Ramos (cell line): Measurements from ENCODE around the gene INO80.
"Not testable (repeated sequence)": the region's sequence is repeated elsewhere in the genome, so short reads cannot be mapped to it uniquely, and the experiment has no call there.

Source experiments
- in situ Hi-C: fragments of 300-500 bp; cut with MboI; formaldehyde crosslinking; loops from one replicate; pipeline ENCODE4 v1.14.3; 2022; ENCODE audit warnings: low sequenced_read_pairs; ENCODE audit not compliant: unreplicated experiment

The INO80 gene

GRCh38 chr15:40955141-40955903, 160.8 kb downstream of the INO80 start:
- in situ Hi-C loops, result no loop called here

DNA sequence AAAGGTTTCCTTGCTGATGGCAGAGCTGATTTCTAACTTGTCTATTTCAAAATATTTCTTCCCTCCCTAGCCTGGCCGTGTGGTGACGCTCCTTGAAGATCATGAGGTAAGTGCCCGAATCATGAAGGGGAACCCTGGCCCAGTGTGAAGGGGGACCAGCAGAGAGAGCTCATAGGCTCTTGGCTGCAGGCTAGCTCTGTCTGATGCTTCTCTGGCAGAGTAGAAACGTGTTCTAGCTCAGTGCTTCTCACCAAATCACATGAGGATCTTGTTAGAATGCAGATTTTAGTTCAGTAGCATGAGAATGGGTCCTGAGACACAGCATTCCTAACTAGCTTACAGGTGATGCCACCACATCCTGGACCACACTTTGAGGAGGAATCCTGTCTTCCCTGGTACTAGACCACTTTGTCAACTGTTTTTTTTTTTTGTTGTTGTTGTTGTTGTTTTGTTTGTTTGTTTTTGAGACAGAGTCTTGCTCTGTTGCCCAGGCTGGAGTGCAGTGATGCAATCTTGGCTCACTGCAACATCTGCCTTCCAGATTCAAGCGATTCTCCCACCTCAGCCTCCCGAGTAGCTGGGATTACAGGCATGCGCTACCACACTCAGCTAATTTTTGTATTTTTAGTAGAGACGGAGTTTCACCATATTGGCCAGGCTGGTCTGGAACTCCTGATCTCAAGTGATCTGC, 161.8 kb downstream of the INO80 start:
- in situ Hi-C loops, result not testable (repeated sequence)

DNA sequence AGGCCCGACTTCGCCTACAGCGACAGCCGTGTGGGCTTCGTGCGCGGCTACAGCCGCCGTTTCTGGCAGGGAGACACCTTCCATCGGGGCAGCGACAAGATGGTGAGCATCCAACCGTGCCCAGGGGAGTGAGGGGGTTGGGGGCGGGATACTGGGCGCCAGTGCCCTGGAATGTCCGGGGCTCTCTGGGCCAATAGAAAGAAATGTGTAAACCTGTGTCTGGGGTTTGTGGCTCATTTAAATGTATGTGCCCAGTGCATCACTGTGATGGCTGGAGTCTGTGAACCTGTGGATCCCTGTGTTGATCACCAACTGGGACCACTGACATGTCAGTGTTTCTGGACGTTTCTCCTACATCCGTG, 162.4 kb downstream of the INO80 start:
- in situ Hi-C loops, result no loop called here

DNA sequence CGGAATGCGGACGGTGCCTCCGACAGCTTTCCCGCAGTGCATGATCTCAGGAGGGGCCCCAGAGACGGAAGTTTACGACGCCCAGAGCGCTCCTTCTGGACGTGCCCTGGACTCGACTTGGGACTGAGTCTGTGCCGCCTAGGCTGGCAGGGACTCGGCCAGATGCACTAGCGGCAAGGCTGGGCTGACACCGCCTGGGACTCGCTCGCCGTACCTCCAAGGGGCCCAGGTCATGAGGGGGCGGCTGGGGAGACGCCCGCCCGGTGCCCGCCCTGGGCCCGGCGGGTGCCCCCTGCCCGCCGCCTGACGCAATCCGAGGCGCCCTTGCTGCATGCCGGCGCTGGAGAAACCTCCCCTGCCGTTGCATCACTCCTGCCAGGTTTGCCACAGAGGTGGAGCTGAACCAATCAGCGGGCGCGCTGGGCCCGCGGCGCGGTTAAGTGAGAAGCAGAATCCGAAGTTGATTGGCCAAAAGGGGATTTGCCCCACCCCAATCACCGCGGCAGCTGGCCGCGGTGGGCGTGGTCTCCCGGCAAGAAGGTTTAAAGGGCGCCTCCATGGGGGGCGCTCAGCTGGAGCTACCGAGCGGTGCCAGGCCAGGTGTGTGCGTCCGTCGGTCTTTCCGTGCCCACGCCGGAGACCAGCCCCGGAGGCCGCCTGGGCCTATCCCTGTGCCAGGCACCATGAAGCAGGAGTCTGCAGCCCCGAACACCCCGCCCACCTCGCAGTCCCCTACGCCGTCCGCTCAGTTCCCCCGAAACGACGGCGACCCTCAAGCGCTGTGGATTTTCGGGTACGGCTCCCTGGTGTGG, 163.0 kb downstream of the INO80 start, which contains the start of gene CHAC1:
TSS of gene CHAC1 (plus strand) at position 571 of the 812 bp plus-strand sequence. CDS start at position 684, 113 bp downstream.
- in situ Hi-C loops, result no loop called here

GRCh38 chr15:40952301-40952900, 163.7 kb downstream of the INO80 start:
- in situ Hi-C loops, result no loop called here

GRCh38 chr15:40951764-40952163, 164.3 kb downstream of the INO80 start:
- in situ Hi-C loops, result no loop called here

DNA sequence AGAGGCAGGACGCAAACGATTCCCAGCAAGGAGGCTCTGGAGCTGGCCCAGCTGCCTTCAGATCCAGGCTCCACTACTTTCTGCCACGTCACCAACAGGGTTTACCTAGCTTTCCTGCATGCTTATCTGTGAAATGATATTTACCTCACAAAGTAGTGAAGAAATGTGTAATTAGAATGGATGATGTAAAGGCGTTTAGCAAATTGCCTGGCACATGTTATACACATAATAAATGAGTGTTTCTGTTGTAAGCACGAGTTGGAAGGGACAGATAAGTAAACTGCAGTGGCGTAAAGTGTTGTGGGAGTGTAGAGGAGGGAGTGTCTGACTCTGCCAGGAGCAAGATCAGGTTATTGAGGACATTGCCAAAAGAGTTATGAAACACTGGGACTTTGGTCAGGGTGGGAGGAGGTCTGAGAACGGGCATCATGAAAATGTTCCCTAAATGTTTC, 166.3 kb downstream of the INO80 start:
- in situ Hi-C loops, result no loop called here

- in situ Hi-C loops, result no loop called here
These were observed 167.2 kb downstream of the INO80 start for GRCh38 chr15:40948706-40949473.

DNA sequence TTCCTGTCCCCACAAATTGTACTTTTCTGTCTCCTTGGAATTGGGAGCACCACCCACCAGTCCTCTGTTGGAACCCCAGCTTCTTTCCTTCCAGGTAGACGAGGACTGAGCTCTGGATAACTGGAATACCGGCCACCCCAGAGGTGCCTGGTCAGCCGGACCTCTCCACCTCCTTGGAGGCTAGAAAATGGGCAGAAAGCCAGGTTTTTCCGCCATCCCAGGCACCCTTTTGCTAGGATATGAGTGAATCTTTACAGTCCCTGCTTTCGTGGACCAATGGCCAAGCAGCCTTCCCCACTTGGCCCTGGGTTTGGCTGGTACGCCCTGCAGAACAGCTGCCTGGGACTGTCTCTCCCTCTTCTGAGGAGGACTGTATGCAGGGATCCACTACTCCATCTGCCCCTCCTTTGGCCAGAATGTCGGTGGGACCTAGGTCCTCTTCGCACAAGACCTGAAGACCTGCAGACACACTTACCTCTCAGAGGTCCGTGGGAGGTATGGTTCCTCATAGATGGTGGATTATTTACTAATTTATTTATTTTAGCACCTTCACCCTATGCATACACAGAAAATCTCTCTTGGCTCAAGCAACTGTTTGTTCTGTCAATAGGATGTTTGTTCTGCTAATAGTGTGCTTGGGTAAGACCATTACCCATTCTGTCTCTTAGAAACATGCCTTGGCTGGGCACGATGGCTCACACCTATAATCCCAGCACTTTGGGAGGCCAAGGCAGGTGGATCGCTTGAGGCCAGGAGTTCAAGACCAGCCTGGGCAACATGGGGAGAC, 171.4 kb downstream of the INO80 start:
- in situ Hi-C loops, result no loop called here

GRCh38 chr15:40943764-40944365, 172.2 kb downstream of the INO80 start:
- in situ Hi-C loops, result no loop called here

DNA sequence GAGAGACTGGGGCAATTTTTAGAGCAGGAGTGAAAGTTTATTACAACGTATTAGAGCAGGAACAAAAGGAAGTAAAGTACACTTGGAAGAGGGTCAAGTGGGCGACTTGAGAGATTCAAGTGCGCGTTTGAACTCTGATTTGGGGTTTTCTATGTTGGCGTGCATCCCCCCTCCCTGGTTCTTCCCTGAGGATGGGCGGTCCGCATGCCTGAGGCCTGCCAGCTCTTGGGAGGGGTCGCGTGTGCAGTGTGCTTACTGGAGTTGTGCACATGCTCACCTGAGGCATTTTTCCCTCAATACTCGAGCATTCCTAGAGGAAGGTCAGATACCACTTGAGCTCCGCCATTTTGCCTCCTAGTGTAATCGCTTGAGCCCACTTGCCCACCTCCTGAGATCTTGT, 173.2 kb downstream of the INO80 start:
- in situ Hi-C loops, result no loop called here

DNA sequence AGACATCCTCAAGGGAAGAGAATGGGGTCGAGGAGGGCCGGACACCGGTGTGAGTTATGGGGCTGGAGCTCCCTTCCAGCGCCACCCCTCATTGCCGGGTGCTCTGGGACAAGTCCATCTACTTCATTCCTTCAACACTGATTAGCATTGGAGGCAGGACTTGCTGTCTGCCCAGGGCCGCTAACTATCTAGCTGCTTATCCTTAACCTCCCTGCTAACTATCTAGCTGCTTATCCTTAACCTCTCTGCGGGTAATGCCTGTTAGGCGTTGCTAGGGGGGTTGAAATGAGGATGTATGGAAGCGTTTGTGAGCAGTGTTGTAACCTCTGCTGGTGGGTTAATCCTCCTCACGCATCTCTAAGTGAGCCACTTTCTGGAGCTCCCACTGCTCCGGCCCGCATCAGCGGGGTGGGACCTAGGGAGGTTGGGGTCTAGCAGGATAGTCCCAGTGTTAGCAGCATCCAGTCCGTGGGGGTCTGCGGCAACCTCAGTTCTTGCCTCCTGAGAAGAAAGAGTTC, 173.7 kb downstream of the INO80 start:
- in situ Hi-C loops, result no loop called here

DNA sequence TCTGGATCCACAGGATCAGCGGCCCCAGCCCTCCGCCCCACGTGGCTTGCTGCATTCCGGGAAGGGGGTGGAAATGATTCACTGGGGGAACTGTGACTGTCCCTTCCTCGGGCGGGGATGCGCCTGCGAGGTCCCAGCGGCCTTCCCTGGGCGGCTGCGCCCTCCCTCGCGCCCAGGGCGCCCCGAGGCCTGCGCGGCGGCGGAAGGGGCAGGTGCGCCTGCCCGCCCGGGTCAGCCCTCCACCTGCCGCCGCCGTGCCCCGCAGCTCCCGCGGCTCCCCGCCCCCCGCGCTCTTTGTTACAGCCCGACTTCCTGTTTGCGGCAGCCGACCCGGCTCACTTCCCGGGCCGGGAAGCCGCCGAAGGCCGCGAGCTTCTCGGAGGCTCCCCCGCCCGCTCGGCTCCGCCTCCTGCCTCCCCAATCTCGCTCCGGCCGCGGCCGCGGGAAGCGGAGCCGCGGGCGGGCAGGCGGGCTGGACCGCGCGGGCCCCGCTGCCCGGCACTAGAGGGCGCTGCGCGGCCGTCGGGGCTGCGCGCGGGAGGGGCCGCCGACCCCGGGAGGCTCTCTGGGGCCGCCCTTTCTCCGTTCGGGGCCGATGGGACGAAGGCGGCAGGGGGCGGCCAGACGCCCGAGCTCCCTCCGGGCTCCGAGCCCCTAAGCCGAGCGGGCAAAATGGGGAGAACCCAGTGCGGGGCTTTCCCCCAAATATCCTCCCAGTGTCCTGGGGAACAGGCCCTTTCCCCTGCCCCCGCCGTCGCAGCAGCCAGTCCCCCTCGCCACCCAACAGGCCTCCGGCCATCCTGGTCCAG, 174.3 kb downstream of the INO80 start:
- in situ Hi-C loops, result no loop called here

DNA sequence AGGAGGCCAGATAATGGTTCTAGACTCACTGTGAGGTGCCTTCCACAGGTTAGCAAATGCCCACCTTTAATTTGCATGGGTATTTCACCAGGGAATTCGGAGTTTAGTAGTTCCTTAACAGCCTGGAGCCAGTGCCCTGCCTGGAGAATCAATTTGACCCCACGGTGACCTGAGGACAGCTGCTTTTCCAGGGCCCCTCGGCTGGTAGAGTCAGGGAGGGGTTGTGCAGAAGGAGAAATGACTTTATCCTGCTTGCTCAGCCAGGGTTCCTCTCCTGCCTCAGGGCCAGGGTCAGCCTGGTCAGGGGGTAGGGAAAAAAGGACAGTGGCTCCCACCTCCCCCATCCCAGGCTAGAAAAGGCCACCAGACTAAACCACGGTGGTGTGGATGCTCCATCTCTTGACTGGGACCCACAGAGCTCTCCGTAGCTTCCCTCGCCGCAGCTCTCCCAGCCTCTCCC, 175.0 kb downstream of the INO80 start:
- in situ Hi-C loops, result no loop called here

DNA sequence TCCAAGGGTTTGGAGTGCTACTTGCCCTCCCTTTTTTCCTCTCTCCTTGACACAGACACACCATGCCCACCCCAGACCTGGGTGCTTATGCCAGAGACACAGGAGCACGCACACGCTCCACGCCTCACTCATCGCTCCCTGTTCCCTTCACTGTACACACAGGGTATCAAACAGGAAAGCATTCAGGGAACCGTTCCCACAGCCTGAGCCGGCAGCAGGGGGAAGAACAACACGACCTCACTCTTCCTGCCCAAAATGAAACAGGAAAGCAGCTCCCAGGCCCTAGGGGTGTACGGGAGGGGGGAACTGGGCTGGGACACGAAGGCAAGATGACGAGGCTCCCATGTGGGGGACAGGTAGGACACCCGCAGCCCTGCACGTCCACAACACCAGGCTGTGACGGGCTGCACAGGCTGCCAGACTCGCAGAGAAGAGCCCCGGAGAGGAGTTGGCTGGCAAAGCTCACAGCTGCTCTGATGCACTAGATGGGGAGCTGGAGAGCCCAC, 175.7 kb downstream of the INO80 start:
- in situ Hi-C loops, result no loop called here

DNA sequence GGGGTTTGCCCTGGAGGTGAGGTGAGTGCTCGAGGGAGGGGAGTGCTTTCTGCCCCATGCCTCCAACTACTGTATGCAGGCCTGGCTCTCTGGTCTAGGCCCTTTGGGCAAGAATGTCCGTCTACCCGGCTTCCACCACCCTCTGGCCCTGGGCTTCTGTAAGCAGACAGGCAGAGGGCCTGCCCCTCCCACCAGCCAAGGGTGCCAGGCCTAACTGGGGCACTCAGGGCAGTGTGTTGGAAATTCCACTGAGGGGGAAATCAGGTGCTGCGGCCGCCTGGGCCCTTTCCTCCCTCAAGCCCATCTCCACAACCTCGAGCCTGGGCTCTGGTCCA, 177.6 kb downstream of the INO80 start:
- in situ Hi-C loops, result no loop called here

DNA sequence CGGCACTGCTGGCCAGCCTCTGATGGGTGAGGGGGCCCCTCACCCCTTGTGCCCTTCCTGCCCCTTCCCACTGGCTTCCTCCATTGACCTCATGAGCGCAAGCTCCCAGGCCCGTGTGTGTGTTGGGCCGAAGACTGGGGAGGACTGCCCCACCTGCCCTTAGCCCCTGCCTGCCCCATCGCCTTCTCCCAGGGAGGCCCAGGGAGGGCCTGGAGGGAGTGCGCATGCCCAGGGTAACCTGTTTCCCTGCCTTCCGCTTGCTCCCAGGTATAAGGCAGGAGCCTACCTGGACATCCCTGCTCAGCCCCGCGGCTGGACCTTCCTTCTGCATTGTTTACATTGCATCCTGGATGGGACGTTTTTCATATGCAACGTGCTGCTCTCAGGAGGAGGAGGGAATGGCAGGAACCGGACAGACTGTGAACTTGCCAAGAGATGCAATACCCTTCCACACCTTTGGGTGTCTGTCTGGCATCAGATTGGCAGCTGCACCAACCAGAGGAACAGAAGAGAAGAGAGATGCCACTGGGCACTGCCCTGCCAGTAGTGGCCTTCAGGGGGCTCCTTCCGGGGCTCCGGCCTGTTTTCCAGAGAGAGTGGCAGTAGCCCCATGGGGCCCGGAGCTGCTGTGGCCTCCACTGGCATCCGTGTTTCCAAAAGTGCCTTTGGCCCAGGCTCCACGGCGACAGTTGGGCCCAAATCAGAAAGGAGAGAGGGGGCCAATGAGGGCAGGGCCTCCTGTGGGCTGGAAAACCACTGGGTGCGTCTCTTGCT, 178.1 kb downstream of the INO80 start:
- in situ Hi-C loops, result no loop called here
